Lower lobe of right lung (tissue), 2 donors: ENCODE measurements around the gene KIAA0825. TPM values are rescaled to one million over a fixed set of nuclear protein-coding genes. Genes with fewer than 3 reads are reported as not detected.
A peak's percentile ranks its signal among the peaks of the same experiment; 100 is the strongest.

ENCODE experiments used
- ATAC-seq, 2 donors: fragments of 200-7000 bp; cut with Tn5 transposase; one replicate each; pipeline ENCODE4 v1.9.1; 2020 to 2022; ENCODE audit warnings: mild to moderate bottlenecking in 2 of 2, moderate library complexity in 2 of 2
- DNase-seq: peaks from one replicate; pipeline ENCODE4 v3.0.0-alpha.2; 2020
- H3K27ac ChIP-seq: fragments of 200-600 bp; one replicate; pipeline ENCODE4 v1.8.0; 2022
- H3K27me3 ChIP-seq: fragments of 200-600 bp; one replicate; pipeline ENCODE4 v1.8.0; 2022; ENCODE audit warnings: low read depth
- H3K36me3 ChIP-seq: fragments of 200-600 bp; one replicate; pipeline ENCODE4 v1.8.0; 2022; ENCODE audit warnings: mild to moderate bottlenecking
- H3K4me1 ChIP-seq: fragments of 200-600 bp; one replicate; pipeline ENCODE4 v1.8.0; 2022
- H3K4me3 ChIP-seq: fragments of 200-600 bp; one replicate; pipeline ENCODE4 v1.8.0; 2022; ENCODE audit warnings: mild to moderate bottlenecking
- H3K9me3 ChIP-seq: fragments of 200-600 bp; one replicate; pipeline ENCODE4 v1.8.0; 2022
- intact Hi-C: fragments of 100-400 bp; cut with DNase I; formaldehyde crosslinking; loops from one replicate; pipeline ENCODE4 v1.11.0; 2022
- total RNA-seq: library from RNA; stranded (reverse); fragmentation: NEBNext Ultra II Directional; extraction: Animal tissue kit (Norgen Biotek cat#: 25700); gene quantifications from one replicate; pipeline ENCODE4 v1.2.1, GENCODE V29; 2021
- TF ChIP-seq, protein P1 (sequence below): fragments of 200-600 bp; IDR thresholded peaks from one replicate; pipeline ENCODE4 v1.8.0; 2022; ENCODE audit warnings: antibody characterized with exemption, mild to moderate bottlenecking
- donor health status: DM: no; HTN: yes; CAD: no; lungs with severe emphysema.

The KIAA0825 gene
- total RNA-seq, 1 donor from 2014 or later = 5.5 TPM

GRCh38 chr5:94267350-94267899, 351.0 kb downstream of the KIAA0825 start:
- H3K27ac ChIP-seq = no peak overlapping the region
- no peak overlapping the region for H3K4me3 ChIP-seq
- peak in 1 of 2 donors; percentile 69 for ATAC-seq
- H3K36me3 ChIP-seq = no peaks in the 10 kb centered on the region
- TF ChIP-seq, protein P1, sequence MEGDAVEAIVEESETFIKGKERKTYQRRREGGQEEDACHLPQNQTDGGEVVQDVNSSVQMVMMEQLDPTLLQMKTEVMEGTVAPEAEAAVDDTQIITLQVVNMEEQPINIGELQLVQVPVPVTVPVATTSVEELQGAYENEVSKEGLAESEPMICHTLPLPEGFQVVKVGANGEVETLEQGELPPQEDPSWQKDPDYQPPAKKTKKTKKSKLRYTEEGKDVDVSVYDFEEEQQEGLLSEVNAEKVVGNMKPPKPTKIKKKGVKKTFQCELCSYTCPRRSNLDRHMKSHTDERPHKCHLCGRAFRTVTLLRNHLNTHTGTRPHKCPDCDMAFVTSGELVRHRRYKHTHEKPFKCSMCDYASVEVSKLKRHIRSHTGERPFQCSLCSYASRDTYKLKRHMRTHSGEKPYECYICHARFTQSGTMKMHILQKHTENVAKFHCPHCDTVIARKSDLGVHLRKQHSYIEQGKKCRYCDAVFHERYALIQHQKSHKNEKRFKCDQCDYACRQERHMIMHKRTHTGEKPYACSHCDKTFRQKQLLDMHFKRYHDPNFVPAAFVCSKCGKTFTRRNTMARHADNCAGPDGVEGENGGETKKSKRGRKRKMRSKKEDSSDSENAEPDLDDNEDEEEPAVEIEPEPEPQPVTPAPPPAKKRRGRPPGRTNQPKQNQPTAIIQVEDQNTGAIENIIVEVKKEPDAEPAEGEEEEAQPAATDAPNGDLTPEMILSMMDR = no peak
- no peaks in the 10 kb centered on the region for H3K9me3 ChIP-seq
- no peaks in the 10 kb centered on the region for H3K4me1 ChIP-seq
- no peak for DNase-seq
- no peaks in the 10 kb centered on the region for H3K27me3 ChIP-seq
- intact Hi-C loops = no loop called here

DNA sequence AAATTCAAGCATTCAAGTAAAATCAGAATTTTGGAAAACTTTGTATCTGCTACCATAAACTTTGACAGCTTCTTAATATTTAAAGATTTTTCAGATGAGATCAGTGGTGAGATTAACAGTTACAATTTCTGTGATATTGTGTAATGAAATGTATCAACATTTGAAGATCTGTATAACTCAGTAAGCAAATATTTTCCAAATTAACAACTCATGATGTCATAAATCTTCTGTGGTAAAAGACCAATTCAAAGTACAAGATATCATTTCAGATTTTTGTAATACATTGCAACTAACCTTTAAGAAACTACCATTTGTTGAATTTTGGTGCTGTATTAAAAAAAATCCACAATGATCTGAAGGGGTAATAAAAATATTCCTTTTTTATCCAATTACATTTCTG, 352.2 kb downstream of the KIAA0825 start:
- TF ChIP-seq, protein P1 = no peak
- no peak for DNase-seq
- H3K4me1 ChIP-seq = no peaks in the 10 kb centered on the region
- ATAC-seq = no peak
- no peaks in the 10 kb centered on the region for H3K36me3 ChIP-seq
- H3K27me3 ChIP-seq = no peaks in the 10 kb centered on the region
- no peaks in the 10 kb centered on the region for H3K9me3 ChIP-seq
- no peak overlapping the region for H3K27ac ChIP-seq
- intact Hi-C loops = no loop called here
- H3K4me3 ChIP-seq = no peak overlapping the region

DNA sequence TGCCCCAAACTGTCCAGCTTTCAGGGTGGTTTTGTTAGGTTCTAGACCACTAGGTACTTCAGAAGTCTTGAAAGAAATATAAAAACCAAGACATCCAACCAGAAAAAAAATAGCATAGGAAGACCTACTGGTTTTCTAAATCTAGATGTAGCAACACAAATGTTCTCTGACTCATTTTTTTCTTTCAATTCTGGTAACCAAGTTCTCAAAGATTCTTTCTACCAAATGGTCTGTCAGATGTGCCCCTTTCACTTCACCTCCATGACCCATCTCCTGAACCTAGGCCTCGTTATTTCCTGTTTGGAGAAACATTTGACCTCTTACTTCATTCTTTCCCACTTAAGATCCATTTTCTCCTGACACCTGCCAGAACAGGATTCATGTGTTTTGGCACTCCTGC, 355.3 kb downstream of the KIAA0825 start:
- Histone ChIP-seq H3K9me3 (no peaks in the 10 kb centered on the region), H3K4me1 (no peaks in the 10 kb centered on the region), H3K36me3 (no peaks in the 10 kb centered on the region), H3K27ac (no peak overlapping the region), H3K4me3 (no peak overlapping the region), H3K27me3 (no peaks in the 10 kb centered on the region)
- DNase-seq (no peak), ATAC-seq (no peak)
- intact Hi-C loops = no loop called here
- TF ChIP-seq, protein P1 = no peak

GRCh38 chr5:94260096-94260495, 358.3 kb downstream of the KIAA0825 start:
- Histone ChIP-seq H3K27me3 (no peaks in the 10 kb centered on the region), H3K4me3 (no peak overlapping the region), H3K27ac (no peak overlapping the region), H3K36me3 (no peaks in the 10 kb centered on the region), H3K4me1 (no peaks in the 10 kb centered on the region), H3K9me3 (no peaks in the 10 kb centered on the region)
- intact Hi-C loops = no loop called here
- TF ChIP-seq, protein P1 = no peak
- ATAC-seq (no peak), DNase-seq (no peak)

GRCh38 chr5:94254214-94254613, 364.2 kb downstream of the KIAA0825 start:
- ATAC-seq (no peak), DNase-seq (no peak)
- intact Hi-C loops = no loop called here
- no peaks in the 10 kb centered on the region for H3K9me3 ChIP-seq
- no peaks in the 10 kb centered on the region for H3K27me3 ChIP-seq
- no peak overlapping the region for H3K27ac ChIP-seq
- H3K4me3 ChIP-seq = no peak overlapping the region
- no peaks in the 10 kb centered on the region for H3K4me1 ChIP-seq
- TF ChIP-seq, protein P1 = no peak
- H3K36me3 ChIP-seq = no peaks in the 10 kb centered on the region
